Upper lobe of left lung (tissue), 4 donors: ENCODE measurements around the gene EDARADD.

Experiments used
- EP300 ChIP-seq, 4 donors: sonication (generic); formaldehyde crosslinking; IDR thresholded peaks; one replicate each; pipeline ENCODE4 v1.5.1; 2017; ENCODE audit warnings: antibody characterized with exemption in 4 of 4, control low read depth in 2 of 4
- POLR2A ChIP-seq, 4 donors: fragments of 450-650 bp; IDR thresholded peaks; one replicate each; pipeline ENCODE4 v1.5.1; 2016 to 2017; ENCODE audit warnings: antibody characterized with exemption in 4 of 4, mild to moderate bottlenecking in 2 of 4
- POLR2AphosphoS5 ChIP-seq, 2 donors: sonication (generic); formaldehyde crosslinking; IDR thresholded peaks; one replicate each; pipeline ENCODE4 v1.5.1; 2017; ENCODE audit warnings: antibody characterized with exemption in 2 of 2
- TF ChIP-seq, protein P1 (sequence below), 6 experiments: fragments of 450-650 bp in 4 of 6; fragments of 200-600 bp in 2 of 6; sonication (generic) in 2 of 6; IDR thresholded peaks; one replicate each; pipeline ENCODE4 v1.5.1; 2016 to 2019; ENCODE audit warnings: antibody characterized with exemption in 6 of 6

GRCh38 chr1:236348071-236348470 is 46.0 kb upstream of the EDARADD start:
- TF ChIP-seq, protein P1, sequence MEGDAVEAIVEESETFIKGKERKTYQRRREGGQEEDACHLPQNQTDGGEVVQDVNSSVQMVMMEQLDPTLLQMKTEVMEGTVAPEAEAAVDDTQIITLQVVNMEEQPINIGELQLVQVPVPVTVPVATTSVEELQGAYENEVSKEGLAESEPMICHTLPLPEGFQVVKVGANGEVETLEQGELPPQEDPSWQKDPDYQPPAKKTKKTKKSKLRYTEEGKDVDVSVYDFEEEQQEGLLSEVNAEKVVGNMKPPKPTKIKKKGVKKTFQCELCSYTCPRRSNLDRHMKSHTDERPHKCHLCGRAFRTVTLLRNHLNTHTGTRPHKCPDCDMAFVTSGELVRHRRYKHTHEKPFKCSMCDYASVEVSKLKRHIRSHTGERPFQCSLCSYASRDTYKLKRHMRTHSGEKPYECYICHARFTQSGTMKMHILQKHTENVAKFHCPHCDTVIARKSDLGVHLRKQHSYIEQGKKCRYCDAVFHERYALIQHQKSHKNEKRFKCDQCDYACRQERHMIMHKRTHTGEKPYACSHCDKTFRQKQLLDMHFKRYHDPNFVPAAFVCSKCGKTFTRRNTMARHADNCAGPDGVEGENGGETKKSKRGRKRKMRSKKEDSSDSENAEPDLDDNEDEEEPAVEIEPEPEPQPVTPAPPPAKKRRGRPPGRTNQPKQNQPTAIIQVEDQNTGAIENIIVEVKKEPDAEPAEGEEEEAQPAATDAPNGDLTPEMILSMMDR (IDR thresholded peaks at IDR 0.05) = no peak
- TF ChIP-seq POLR2A (IDR thresholded peaks at IDR 0.05) (no peak), POLR2AphosphoS5 (IDR thresholded peaks at IDR 0.05) (no peak), EP300 (IDR thresholded peaks at IDR 0.05) (no peak)
